Measurements from ENCODE around the gene B3GAT1. TPM values are rescaled to one million over a fixed set of nuclear protein-coding genes. Genes with fewer than 3 reads are reported as not detected.

The B3GAT1 gene
- total and polyA plus RNA-seq, 2 of the 13 experiments (the other 11 are each of a cell fraction or from before 2014, with no cell fraction given), result not detected

- CTCF ChIA-PET (ENCODE audit: low intra/inter-chr PET ratio, low total read pairs), result no interaction called here
- Histone ChIP-seq H4K20me1 (ENCODE audit: insufficient read depth, low read length) (no peaks in the 10 kb centered on the region), H3K36me3 (replicated peaks in 1 of 2; ENCODE audit: control insufficient read depth in 1 of 2, insufficient read depth in 2 of 2, low read length in 2 of 2) (no peaks in the 10 kb centered on the region), H3K27ac (ENCODE audit: extremely low read length, insufficient read depth, low read length) (no peak overlapping the region), H2AFZ (ENCODE audit: low read length) (no peak overlapping the region), H3K27me3 (ENCODE audit: control insufficient read depth in 1 of 2, insufficient read depth in 2 of 2, low read length in 2 of 2) (peaks cover 0 to 24% of the 10 kb centered on the region in 2 experiments; a peak in 3 of 5 replicates), H3K79me2 (ENCODE audit: insufficient read depth, low read length) (no peaks in the 10 kb centered on the region), H3K4me1 (ENCODE audit: insufficient read depth, low read length) (peaks cover 8% of the 10 kb centered on the region), H3K9me3 (ENCODE audit: low read length) (no peaks in the 10 kb centered on the region), H3K4me3 (replicated peaks in 1 of 3; ENCODE audit: insufficient read depth in 1 of 3, low read depth in 2 of 3, low read length in 3 of 3) (no peak overlapping the region), H3K9ac (ENCODE audit: insufficient read depth, low read depth, low read length) (no peak overlapping the region), H3K4me2 (ENCODE audit: low read depth, low read length) (no peak overlapping the region)
- FAIRE-seq, result no peak
- BruUV-seq (replicated peaks), result no TSS peak
- no peak for DNase-seq (ENCODE audit: low spot score)
- intact Hi-C loops (cut with micrococcal nuclease; ENCODE audit: unreplicated experiment) (no loop called here), in situ Hi-C loops (cut with HindIII; ENCODE audit: extremely low pct_ligation_motif_present, low pct_unique_long_range_greater_than_20kb) (no loop called here)
- 10% methylated on average over 4 of the region's 10 CpGs for WGBS (ENCODE audit: low lambda C conversion rate)
- ATAC-seq, result no peak
- POLR2A ChIA-PET, result no interaction called here
- TF ChIP-seq PTBP1 (IDR thresholded peaks at IDR 0.05; ENCODE audit: low read depth, low read length, poor library complexity, severe bottlenecking) (no peak), HINFP (CRISPR knock-in tag; IDR thresholded peaks at IDR 0.05; ENCODE audit: low read depth) (no peak)
Measured at GRCh38 chr11:134433806-134434205, 21.8 kb upstream of the B3GAT1 start.

GRCh38 chr11:134433251-134433650 is 21.2 kb upstream of the B3GAT1 start:
- H3K4me2 ChIP-seq (ENCODE audit: low read depth, low read length), result no peak overlapping the region
- no peak overlapping the region for H3K4me3 ChIP-seq (replicated peaks in 1 of 3; ENCODE audit: insufficient read depth in 1 of 3, low read depth in 2 of 3, low read length in 3 of 3)
- BruUV-seq (replicated peaks), result no TSS peak
- peaks cover 3% of the 10 kb centered on the region for H3K4me1 ChIP-seq (ENCODE audit: insufficient read depth, low read length)
- H3K27ac ChIP-seq (ENCODE audit: extremely low read length, insufficient read depth, low read length), result no peak overlapping the region
- 4% methylated on average over 3 of the region's 3 CpGs for WGBS (ENCODE audit: low lambda C conversion rate)
- DNase-seq (ENCODE audit: low spot score) (no peak), ATAC-seq (no peak), FAIRE-seq (no peak)
- ChIA-PET POLR2A (no interaction called here), CTCF (ENCODE audit: low intra/inter-chr PET ratio, low total read pairs) (no interaction called here)
- peaks cover 0 to 29% of the 10 kb centered on the region in 2 experiments; a peak in 3 of 5 replicates for H3K27me3 ChIP-seq (ENCODE audit: control insufficient read depth in 1 of 2, insufficient read depth in 2 of 2, low read length in 2 of 2)
- no peaks in the 10 kb centered on the region for H3K36me3 ChIP-seq (replicated peaks in 1 of 2; ENCODE audit: control insufficient read depth in 1 of 2, insufficient read depth in 2 of 2, low read length in 2 of 2)
- H3K79me2 ChIP-seq (ENCODE audit: insufficient read depth, low read length), result no peaks in the 10 kb centered on the region
- in situ Hi-C loops (cut with HindIII; ENCODE audit: extremely low pct_ligation_motif_present, low pct_unique_long_range_greater_than_20kb), result no loop called here
- H3K9ac ChIP-seq (ENCODE audit: insufficient read depth, low read depth, low read length), result no peak overlapping the region
- no peaks in the 10 kb centered on the region for H3K9me3 ChIP-seq (ENCODE audit: low read length)
- no peaks in the 10 kb centered on the region for H4K20me1 ChIP-seq (ENCODE audit: insufficient read depth, low read length)
- intact Hi-C loops (cut with micrococcal nuclease; ENCODE audit: unreplicated experiment), result no loop called here
- H2AFZ ChIP-seq (ENCODE audit: low read length), result no peak overlapping the region
- TF ChIP-seq POLR2AphosphoS5 (IDR thresholded peaks at IDR 0.05; ENCODE audit: low read depth, low read length), result no peak
- TF ChIP-seq NCOA1 (CRISPR knock-in tag; IDR thresholded peaks at IDR 0.05), result no peak
- TF ChIP-seq FOXP4 (CRISPR knock-in tag; IDR thresholded peaks at IDR 0.05), result no peak
- TF ChIP-seq ARID4A (CRISPR knock-in tag; IDR thresholded peaks at IDR 0.05; ENCODE audit: borderline replicate concordance), result no peak
- no peak for TF ChIP-seq ISX (CRISPR knock-in tag; conservative IDR thresholded peaks at IDR 0.05)
- no peak for TF ChIP-seq ZNF275 (CRISPR knock-in tag; IDR thresholded peaks at IDR 0.05; ENCODE audit: borderline replicate concordance)
- TF ChIP-seq KLF9 (CRISPR knock-in tag; IDR thresholded peaks at IDR 0.05; ENCODE audit: low read depth), result no peak
